Naive thymus-derived CD8-positive, alpha-beta T cell (primary cell): ENCODE data around the gene SIGLEC1. TPM values are rescaled to one million over a fixed set of nuclear protein-coding genes. Genes with fewer than 3 reads are reported as not detected.

Experiments
- ATAC-seq, 2 donors: fragments of 150-1000 bp; cut with Tn5 transposase in 1 of 2; sonication (Bioruptor Pico), chemical (Tn5 transposase) in 1 of 2; 1 replicate in 1 of 2; 2 replicates in 1 of 2; pipeline ENCODE4 v1.10.0; 2021; ENCODE audit warnings: mild to moderate bottlenecking in 2 of 2, moderate library complexity in 2 of 2
- POLR2A ChIA-PET: fragments of 350-600 bp; sonication (Branson Sonifier 250); formaldehyde crosslinking; loops from one replicate; lab custom pipeline; 2021; ENCODE audit warnings: antibody characterized with exemption; lab: Charles Lee
- DNase-seq, 10 donors: peaks; one replicate each; pipeline versions ENCODE4 v3.0.0 to v3.0.0-alpha.2; 2020 to 2022
- H3K27ac Mint-ChIP-seq, 10 donors: one replicate each; pipeline ENCODE4 v1.8.0; 2020 to 2022; ENCODE audit warnings: mild to moderate bottlenecking in 10 of 10, mixed read lengths in 10 of 10, moderate library complexity in 4 of 10, inconsistent platforms in 1 of 10
- H3K27me3 Mint-ChIP-seq, 5 donors: one replicate each; pipeline ENCODE4 v1.8.0; 2021 to 2022; ENCODE audit warnings: mixed read lengths in 5 of 5
- H3K36me3 Mint-ChIP-seq, 3 donors: one replicate each; pipeline ENCODE4 v1.8.0; 2020 to 2022; ENCODE audit warnings: mixed read lengths in 3 of 3, mild to moderate bottlenecking in 2 of 3, inconsistent platforms in 1 of 3
- H3K4me1 Mint-ChIP-seq, 4 donors: one replicate each; pipeline ENCODE4 v1.8.0; 2021 to 2022; ENCODE audit warnings: mixed read lengths in 4 of 4
- H3K4me3 Mint-ChIP-seq, 10 donors: one replicate each; pipeline ENCODE4 v1.8.0; 2020 to 2022; ENCODE audit warnings: mild to moderate bottlenecking in 10 of 10, mixed read lengths in 10 of 10, moderate library complexity in 6 of 10, inconsistent platforms in 1 of 10
- H3K9me3 Mint-ChIP-seq, 9 donors: one replicate each; pipeline ENCODE4 v1.8.0; 2020 to 2022; ENCODE audit warnings: mixed read lengths in 9 of 9, mild to moderate bottlenecking in 3 of 9, inconsistent platforms in 1 of 9, moderate library complexity in 1 of 9
- polyA plus RNA-seq, 3 donors: library from polyadenylated mRNA; unstranded; fragments of 300-500 nt; fragmentation: Illumina TruSeq; gene quantifications; one replicate each; pipeline ENCODE4 v1.2.3, GENCODE V29; 2021
- total RNA-seq, 8 experiments: library from RNA in 2 of 8; stranded (reverse) in 2 of 8; gene quantifications; one replicate each; pipeline ENCODE4 v1.2.3 and lab custom pipeline; 2021 to 2026

Gene SIGLEC1
- total and polyA plus RNA-seq, 5 experiments from 2014 or later: 0.22 to 0.62 TPM; not detected in 3

- no peak overlapping the region for H3K4me3 Mint-ChIP-seq
- peaks cover 0 to 2% (median 0%) of the 10 kb centered on the region in 4 donors for H3K4me1 Mint-ChIP-seq
- no peaks in the 10 kb centered on the region for H3K36me3 Mint-ChIP-seq
- H3K9me3 Mint-ChIP-seq: no peaks in the 10 kb centered on the region
- H3K27me3 Mint-ChIP-seq: peaks cover 0 to 4% (median 0%) of the 10 kb centered on the region in 5 donors
- DNase-seq (peak in 1 of 10 donors; percentile 16), ATAC-seq (no peak)
- POLR2A ChIA-PET: no interaction called here
- no peak overlapping the region for H3K27ac Mint-ChIP-seq
Observed at GRCh38 chr20:3704087-3704486, 8.3 kb downstream of the SIGLEC1 start.

- no peak for ATAC-seq
- H3K4me3 Mint-ChIP-seq: no peak overlapping the region
- H3K27me3 Mint-ChIP-seq: peaks cover 0 to 4% (median 0%) of the 10 kb centered on the region in 5 donors
- POLR2A ChIA-PET: no interaction called here
- peak in 1 of 10 donors; percentile 42 for DNase-seq
- no peaks in the 10 kb centered on the region for H3K9me3 Mint-ChIP-seq
- H3K27ac Mint-ChIP-seq: no peak overlapping the region
- H3K4me1 Mint-ChIP-seq: no peaks in the 10 kb centered on the region
- H3K36me3 Mint-ChIP-seq: no peaks in the 10 kb centered on the region
Observed at GRCh38 chr20:3702611-3703391, 9.6 kb downstream of the SIGLEC1 start.

- Mint-ChIP-seq H3K27me3 (peaks cover 0 to 4% (median 0%) of the 10 kb centered on the region in 5 donors), H3K27ac (no peak overlapping the region), H3K4me1 (no peaks in the 10 kb centered on the region), H3K9me3 (no peaks in the 10 kb centered on the region), H3K4me3 (no peak overlapping the region), H3K36me3 (no peaks in the 10 kb centered on the region)
- DNase-seq: peak in 1 of 10 donors; percentile 50
- no peak for ATAC-seq
- POLR2A ChIA-PET: no interaction called here
Observed at GRCh38 chr20:3701061-3701998, 11.1 kb downstream of the SIGLEC1 start.

DNA sequence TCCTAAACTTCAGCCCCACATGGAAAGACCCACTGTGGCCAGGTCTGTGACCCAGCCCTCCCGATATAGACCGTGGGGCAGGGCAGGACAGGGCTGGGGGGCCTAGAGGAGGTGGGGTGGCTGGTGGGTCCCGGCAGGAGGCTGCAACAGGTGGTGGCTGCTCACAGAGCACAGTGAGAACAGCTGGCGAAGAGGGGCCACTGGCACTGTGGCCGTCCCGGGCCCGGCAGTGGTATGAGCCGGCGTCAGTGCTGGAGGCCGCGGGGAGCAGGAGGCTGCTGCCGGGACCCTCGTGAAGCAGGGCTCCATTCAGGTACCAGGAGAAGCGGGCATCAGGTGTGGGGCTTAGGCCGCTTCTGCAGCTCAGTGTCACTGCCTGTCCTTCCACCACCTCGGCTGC is 13.4 kb downstream of the SIGLEC1 start:
- Mint-ChIP-seq H3K36me3 (no peaks in the 10 kb centered on the region), H3K27ac (no peak overlapping the region), H3K4me3 (no peak overlapping the region), H3K27me3 (peaks cover 0 to 4% (median 0%) of the 10 kb centered on the region in 5 donors), H3K4me1 (no peaks in the 10 kb centered on the region), H3K9me3 (peaks cover 0 to 2% (median 0%) of the 10 kb centered on the region in 9 donors)
- ATAC-seq (no peak), DNase-seq (no peak)
- POLR2A ChIA-PET: no interaction called here

GRCh38 chr20:3698591-3699001 is 13.8 kb downstream of the SIGLEC1 start:
- no peak overlapping the region for H3K4me3 Mint-ChIP-seq
- H3K4me1 Mint-ChIP-seq: no peaks in the 10 kb centered on the region
- no peaks in the 10 kb centered on the region for H3K36me3 Mint-ChIP-seq
- DNase-seq (no peak), ATAC-seq (no peak)
- H3K9me3 Mint-ChIP-seq: peaks cover 0 to 2% (median 0%) of the 10 kb centered on the region in 9 donors
- POLR2A ChIA-PET: no interaction called here
- H3K27me3 Mint-ChIP-seq: peaks cover 0 to 2% (median 0%) of the 10 kb centered on the region in 5 donors
- H3K27ac Mint-ChIP-seq: peak overlapping the region in 1 of 10 donors; percentile 18

DNA sequence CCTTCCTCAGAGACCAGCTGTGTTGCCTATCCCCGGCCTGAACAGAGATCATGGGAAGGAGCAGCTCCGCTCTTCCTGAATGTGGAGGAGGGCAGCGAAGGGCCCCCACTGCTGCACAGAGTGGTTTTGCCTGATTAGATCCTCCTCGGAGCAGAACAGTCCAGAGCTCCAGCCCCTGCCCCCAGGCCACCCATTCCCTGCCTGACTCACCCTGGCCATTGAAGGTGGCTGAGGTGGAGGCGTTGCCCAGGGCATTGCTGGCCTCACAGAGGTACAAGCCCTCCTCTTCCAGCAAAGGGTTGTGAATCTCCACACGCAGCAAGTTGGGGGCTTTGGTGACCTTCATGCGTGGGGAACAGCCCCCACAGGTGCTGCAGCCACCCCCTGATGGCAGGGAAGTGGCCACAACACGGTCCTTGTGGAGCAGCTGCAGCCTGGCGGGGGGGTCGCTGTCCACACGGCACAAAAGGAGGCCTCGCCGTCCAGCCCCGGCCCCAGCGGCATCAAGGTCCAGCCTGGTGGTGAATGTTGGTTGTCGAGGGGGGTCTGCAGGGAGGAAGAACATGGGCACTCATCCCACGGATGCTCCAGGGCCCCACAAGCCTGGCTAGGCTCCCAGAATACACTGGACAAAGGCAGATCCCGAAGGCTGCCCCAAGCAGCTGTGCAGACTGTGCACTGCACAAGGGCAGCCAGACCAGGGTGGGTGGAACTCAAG is 14.7 kb downstream of the SIGLEC1 start:
- POLR2A ChIA-PET: no interaction called here
- no peaks in the 10 kb centered on the region for H3K4me1 Mint-ChIP-seq
- DNase-seq: peak in 1 of 10 donors; percentile 26
- peak overlapping the region in 1 of 10 donors; percentile 52 for H3K27ac Mint-ChIP-seq
- H3K4me3 Mint-ChIP-seq: no peak overlapping the region
- no peak for ATAC-seq
- no peaks in the 10 kb centered on the region for H3K36me3 Mint-ChIP-seq
- peaks cover 0 to 2% (median 0%) of the 10 kb centered on the region in 5 donors for H3K27me3 Mint-ChIP-seq
- H3K9me3 Mint-ChIP-seq: peaks cover 0 to 2% (median 0%) of the 10 kb centered on the region in 9 donors

DNA sequence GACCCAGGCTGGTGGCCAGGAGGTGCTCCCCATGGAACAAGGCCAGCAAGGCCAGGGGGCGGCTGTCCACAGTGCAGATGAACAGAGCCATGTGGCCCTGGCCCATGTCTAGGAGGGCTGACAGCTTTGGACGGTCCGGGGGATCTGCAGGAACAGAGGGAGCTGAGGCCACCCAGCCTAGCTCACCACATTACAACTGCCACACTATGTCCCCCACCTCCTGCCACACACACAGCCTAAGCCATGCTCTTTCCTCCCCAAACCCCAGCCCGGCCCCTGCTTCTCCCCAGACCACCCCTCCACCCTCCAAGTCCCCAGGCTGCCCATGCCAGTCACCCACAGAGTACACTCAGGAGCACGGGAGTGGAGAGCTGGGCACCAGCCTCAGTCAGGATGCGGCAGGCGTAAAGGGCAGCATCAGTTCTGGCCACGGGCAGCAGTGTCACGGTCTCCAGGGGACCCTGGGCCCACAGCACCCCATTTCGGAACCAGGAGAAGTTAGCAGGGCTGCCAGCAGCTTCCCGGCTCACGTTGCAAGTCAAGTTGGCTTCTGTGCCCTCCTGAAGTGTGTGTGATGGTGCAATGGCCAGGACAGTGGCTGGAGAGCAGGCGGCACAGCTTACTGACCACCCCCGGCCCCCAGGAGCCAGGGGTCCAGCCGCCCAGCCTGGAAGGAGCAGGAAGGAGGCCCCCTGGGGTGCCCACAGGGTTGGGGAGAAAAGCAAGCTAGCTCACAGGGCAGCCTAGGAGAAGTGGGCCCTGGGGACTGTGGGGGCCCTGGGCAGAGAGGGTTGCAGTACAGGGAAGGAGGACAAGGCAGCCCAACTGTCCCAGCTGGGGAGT is 15.4 kb downstream of the SIGLEC1 start:
- Mint-ChIP-seq H3K36me3 (no peaks in the 10 kb centered on the region), H3K27ac (no peak overlapping the region), H3K4me1 (no peaks in the 10 kb centered on the region), H3K27me3 (no peaks in the 10 kb centered on the region), H3K9me3 (peaks cover 0 to 2% (median 0%) of the 10 kb centered on the region in 9 donors), H3K4me3 (no peak overlapping the region)
- DNase-seq: peak in 1 of 10 donors; percentile 34
- POLR2A ChIA-PET: no interaction called here
- no peak for ATAC-seq

GRCh38 chr20:3696200-3696599 is 16.2 kb downstream of the SIGLEC1 start:
- Mint-ChIP-seq H3K36me3 (no peaks in the 10 kb centered on the region), H3K9me3 (peaks cover 0 to 2% (median 0%) of the 10 kb centered on the region in 9 donors), H3K4me3 (no peak overlapping the region), H3K4me1 (no peaks in the 10 kb centered on the region), H3K27me3 (no peaks in the 10 kb centered on the region), H3K27ac (no peak overlapping the region)
- POLR2A ChIA-PET: no interaction called here
- DNase-seq: no peak
- no peak for ATAC-seq

GRCh38 chr20:3694864-3695263 is 17.5 kb downstream of the SIGLEC1 start:
- Mint-ChIP-seq H3K27ac (no peak overlapping the region), H3K4me3 (no peak overlapping the region), H3K4me1 (no peaks in the 10 kb centered on the region), H3K27me3 (no peaks in the 10 kb centered on the region), H3K36me3 (no peaks in the 10 kb centered on the region), H3K9me3 (peaks cover 0 to 2% (median 0%) of the 10 kb centered on the region in 9 donors)
- DNase-seq: no peak
- POLR2A ChIA-PET: no interaction called here
- ATAC-seq: no peak

GRCh38 chr20:3693376-3693775 is 19.0 kb downstream of the SIGLEC1 start:
- H3K4me1 Mint-ChIP-seq: no peaks in the 10 kb centered on the region
- H3K36me3 Mint-ChIP-seq: no peaks in the 10 kb centered on the region
- H3K27ac Mint-ChIP-seq: no peak overlapping the region
- H3K9me3 Mint-ChIP-seq: peaks cover 0 to 2% (median 0%) of the 10 kb centered on the region in 9 donors
- DNase-seq: no peak
- H3K27me3 Mint-ChIP-seq: no peaks in the 10 kb centered on the region
- no peak for ATAC-seq
- POLR2A ChIA-PET: no interaction called here
- H3K4me3 Mint-ChIP-seq: no peak overlapping the region

DNA sequence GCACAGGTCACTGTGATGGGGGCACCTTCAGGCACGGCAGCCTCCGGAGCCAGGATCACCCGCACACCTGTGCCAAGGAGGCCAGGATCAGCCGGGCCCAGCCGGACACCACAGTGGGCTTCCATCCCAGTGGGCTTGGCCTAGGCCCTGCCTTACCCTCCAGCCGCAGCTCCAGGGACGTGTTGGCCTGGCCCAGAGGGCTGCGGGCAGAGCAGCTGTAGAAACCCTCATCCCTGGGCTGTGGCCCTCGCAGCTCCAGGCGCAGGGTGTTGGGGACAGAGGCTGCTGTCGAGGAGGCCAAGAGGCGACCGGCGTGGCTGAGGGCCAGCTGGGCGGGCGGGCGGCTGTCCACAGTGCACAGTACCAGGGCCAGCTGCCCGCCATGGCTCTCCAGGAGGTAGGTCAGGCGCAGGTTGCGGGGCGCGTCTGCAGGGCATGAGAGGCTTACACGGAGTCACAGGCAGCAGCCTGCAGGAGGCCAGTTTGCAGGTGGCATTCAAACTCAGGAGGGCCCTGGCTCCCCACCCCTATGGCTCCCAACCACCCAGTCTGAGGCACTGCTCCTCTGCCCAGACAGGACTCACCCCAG is 19.6 kb downstream of the SIGLEC1 start:
- Mint-ChIP-seq H3K27me3 (peaks cover 0 to 3% (median 0%) of the 10 kb centered on the region in 5 donors), H3K9me3 (peaks cover 0 to 2% (median 0%) of the 10 kb centered on the region in 9 donors), H3K36me3 (no peaks in the 10 kb centered on the region), H3K4me1 (peaks cover 0 to under 1% (median 0%) of the 10 kb centered on the region in 4 donors), H3K27ac (no peak overlapping the region), H3K4me3 (no peak overlapping the region)
- POLR2A ChIA-PET: no interaction called here
- ATAC-seq: no peak
- DNase-seq: no peak
